ENCODE measurements around the gene EBF3. TPM values are rescaled to one million over a fixed set of nuclear protein-coding genes. Genes with fewer than 3 reads are reported as not detected.

EBF3 gene
- not detected in 2 replicates for total RNA-seq (2011; cell fraction: chromatin; rRNA removed; ENCODE audit: low replicate concordance)
- total RNA-seq (2011; cell fraction: nucleolus; rRNA removed) = not detected in 2 replicates
- not detected in 2 replicates for total RNA-seq (2011; cell fraction: nucleoplasm; rRNA removed)
- total RNA-seq (2014; rRNA removed) = not detected in 2 replicates
- not detected in 2 replicates for total RNA-seq (2014; rRNA removed; fragmentation: Illumina TruSeq; extraction: Trizol)
- total RNA-seq (2015; rRNA removed; fragmentation: Illumina TruSeq; extraction: Trizol) = not detected in 2 replicates
- total RNA-seq (2021) = not detected in 2 replicates
- polyA plus RNA-seq (2011; rRNA removed) = not detected in 2 replicates
- polyA plus RNA-seq (2011; cell fraction: cytosol; rRNA removed) = not detected in 2 replicates
- polyA plus RNA-seq (2011; cell fraction: nucleus; rRNA removed) = not detected in 2 replicates
- polyA plus RNA-seq (2012) = not detected in 2 replicates
- not detected in 2 replicates for polyA plus RNA-seq (2014; fragmentation: Illumina TruSeq; extraction: Trizol)
- not detected for polyA plus RNA-seq (2014; fragmentation: Nextera tagmentation; extraction: Ambion mirVana)
- 0.04 TPM in 1 of 2 replicates, not detected in the other for polyA plus RNA-seq (2014; rRNA removed)
- not detected in 2 replicates for polyA minus RNA-seq (2011; rRNA and poly(A)+ RNA removed)
- not detected in 2 replicates for polyA minus RNA-seq (2011; cell fraction: cytosol; rRNA and poly(A)+ RNA removed)
- polyA minus RNA-seq (2011; cell fraction: nucleus; rRNA and poly(A)+ RNA removed) = not detected in 2 replicates
- not detected for Bru-seq, nascent RNA
- BruChase-seq, experiment 1, labeled RNA remaining after a 2-hour chase = not detected
- not detected for BruChase-seq, experiment 2, labeled RNA remaining after a 6-hour chase
- long read RNA-seq, experiment 1 = 0 reads
- long read RNA-seq, experiment 2 = 0 reads
- long read RNA-seq, experiment 3 = 0 reads

GRCh38 chr10:129963641-129964501, at the start of gene EBF3:
TSS of gene EBF3 (minus strand) at chr10:129964274. CDS start at chr10:129963768, 506 bp downstream.
- Histone ChIP-seq H3K36me3 (ENCODE audit: control insufficient read depth, insufficient read depth, low read length) (no peaks in the 10 kb centered on the region), H3K27me3 (ENCODE audit: control insufficient read depth in 2 of 2, insufficient read depth in 2 of 2, low read length in 2 of 2) (peaks cover 0 to 25% of the 10 kb centered on the region in 2 experiments; a peak in 2 of 5 replicates), H3K9me3 (replicated peaks; ENCODE audit: control insufficient read depth, insufficient read depth, low read depth, low read length) (no peaks in the 10 kb centered on the region), H3K4me3 (no peak within 1 kb of the TSS), H2AFZ (ENCODE audit: low read depth, low read length) (no peak within 1 kb of the TSS), H3K79me2 (ENCODE audit: control insufficient read depth, insufficient read depth, low read length) (no peaks in the 10 kb centered on the region), H3K9ac (ENCODE audit: insufficient read depth in 1 of 2, low read depth in 2 of 2, low read length in 2 of 2) (no peak within 1 kb of the TSS), H3K9me1 (ENCODE audit: control insufficient read depth, insufficient read depth, low read length) (no peaks in the 10 kb centered on the region), H3K4me1 (replicated peaks in 1 of 2; ENCODE audit: control insufficient read depth in 2 of 2, insufficient read depth in 2 of 2, low read length in 2 of 2) (peaks cover 0 to 8% of the 10 kb centered on the region in 2 experiments; a peak in 2 of 5 replicates), H3K27ac (ENCODE audit: extremely low read depth, low read depth, low read length) (no peak within 1 kb of the TSS), H4K20me1 (replicated peaks; ENCODE audit: control insufficient read depth, insufficient read depth, low read length) (no peaks in the 10 kb centered on the region), H3K4me2 (ENCODE audit: insufficient read depth, low read length) (no peak within 1 kb of the TSS)
- no TSS peak for BruUV-seq (replicated peaks)
- intact Hi-C loops (cut with micrococcal nuclease) = no loop called here
- DNase-seq (ENCODE audit: extremely low read depth in 1 of 4, low spot score in 3 of 4) (peak; percentile 1 to 44 (median 32)), ATAC-seq (peak; percentile 55), FAIRE-seq (no peak)
- ChIA-PET POLR2A (no interaction called here), CTCF (ENCODE audit: low intra/inter-chr PET ratio) (no interaction called here)
- TF ChIP-seq ZNF347 (CRISPR knock-in tag; IDR thresholded peaks at IDR 0.05; ENCODE audit: low read depth) (no peak), E2F3 (CRISPR knock-in tag; IDR thresholded peaks at IDR 0.05) (no peak), ZNF79 (CRISPR knock-in tag; IDR thresholded peaks at IDR 0.05; ENCODE audit: low read depth) (no peak), ZBTB7A (IDR thresholded peaks at IDR 0.05; ENCODE audit: borderline replicate concordance, control insufficient read depth, low read depth, low read length) (no peak), ZNF316 (IDR thresholded peaks at IDR 0.05) (no peak), CREB3 (tag; conservative IDR thresholded peaks at IDR 0.05; ENCODE audit: low read depth) (no peak), FOXJ3 (CRISPR knock-in tag; IDR thresholded peaks at IDR 0.05) (no peak), ZNF668 (CRISPR knock-in tag; IDR thresholded peaks at IDR 0.05) (no peak)
- in situ Hi-C loops (cut with MboI) = no loop called here
- 0% methylated on average over 2 of the region's 131 CpGs for WGBS (ENCODE audit: insufficient coverage, low coverage, missing lambda C conversion rate)
